NCI-H1436 treated with DMSO at 0.1 percent for 48 hours (cell line): ENCODE results near the gene SPRR2A.
"Not testable (repeated sequence)": the region's sequence is repeated elsewhere in the genome, so short reads cannot be mapped to it uniquely, and the experiment has no call there.

Source experiments
- DNase-seq: peaks from one replicate; lab custom pipeline; 2025; lab: John Stamatoyannopoulos, UW

The SPRR2A gene

GRCh38 chr1:153057375-153057774 is at the start of gene SPRR2A:
SPRR2A (minus strand) TSS chr1:153057512; CDS start chr1:153056735, 777 bp downstream.
- no peak for DNase-seq

- no peak for DNase-seq
Observed at GRCh38 chr1:153100245-153100644, 42.9 kb upstream of the SPRR2A start.

- DNase-seq = no peak
Observed at GRCh38 chr1:153099461-153100045, 42.2 kb upstream of the SPRR2A start.

- DNase-seq = no peak
Observed at GRCh38 chr1:153095764-153096163, 38.5 kb upstream of the SPRR2A start.

GRCh38 chr1:153094426-153094825 is 37.1 kb upstream of the SPRR2A start, which contains the start of gene SPRR2E:
SPRR2E (minus strand) TSS chr1:153094526; CDS start chr1:153093751, 775 bp downstream.
- DNase-seq = no peak

DNA sequence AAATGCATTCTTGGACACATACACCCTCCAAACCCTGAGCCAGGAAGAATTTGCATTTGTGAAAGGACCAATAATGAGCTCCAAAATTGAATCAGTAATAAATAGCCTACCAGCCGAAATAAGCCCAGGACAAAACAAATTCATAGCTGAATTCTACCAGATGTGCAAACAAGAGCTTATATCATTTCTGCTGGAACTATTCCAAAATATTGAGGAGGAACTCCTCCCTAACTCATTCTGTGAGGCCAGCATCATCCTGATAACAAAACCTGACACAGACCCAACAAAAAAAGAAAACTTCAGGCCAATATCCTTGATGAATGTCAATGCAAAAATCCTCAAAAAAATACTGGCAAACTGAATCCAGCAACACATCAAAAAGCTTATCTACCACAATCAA is 30.3 kb upstream of the SPRR2A start:
- no peak for DNase-seq

GRCh38 chr1:153081736-153082135 is 24.4 kb upstream of the SPRR2A start:
- no peak for DNase-seq

GRCh38 chr1:153072806-153073726 is 15.8 kb upstream of the SPRR2A start:
- no peak for DNase-seq

DNA sequence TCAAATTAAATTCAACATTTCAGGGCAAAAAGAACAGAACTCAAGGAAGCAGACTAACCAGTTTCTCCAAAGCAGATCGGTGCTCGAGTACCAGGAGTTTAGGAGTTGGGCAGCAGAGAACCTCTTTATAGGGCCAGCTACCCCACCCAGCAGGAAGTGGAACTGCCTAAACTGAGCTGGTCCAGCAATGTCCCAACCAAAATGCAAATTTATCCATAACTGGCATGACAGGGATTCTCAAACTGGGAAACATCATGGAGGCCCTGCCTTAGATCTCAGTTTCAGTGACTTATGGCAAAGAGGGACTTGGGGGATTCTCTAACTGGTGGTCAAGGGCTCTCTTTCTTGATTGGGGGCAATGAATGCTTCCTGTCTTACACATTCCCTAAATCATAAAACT is 14.2 kb upstream of the SPRR2A start, which contains the start of gene SPRR2B:
TSS of gene SPRR2B (minus strand) at position 101 of the 400 bp plus-strand sequence. CDS start 772 bp downstream, outside the sequence.
- no peak for DNase-seq

- DNase-seq = no peak
Observed at GRCh38 chr1:153070243-153070642, 12.9 kb upstream of the SPRR2A start.

DNA sequence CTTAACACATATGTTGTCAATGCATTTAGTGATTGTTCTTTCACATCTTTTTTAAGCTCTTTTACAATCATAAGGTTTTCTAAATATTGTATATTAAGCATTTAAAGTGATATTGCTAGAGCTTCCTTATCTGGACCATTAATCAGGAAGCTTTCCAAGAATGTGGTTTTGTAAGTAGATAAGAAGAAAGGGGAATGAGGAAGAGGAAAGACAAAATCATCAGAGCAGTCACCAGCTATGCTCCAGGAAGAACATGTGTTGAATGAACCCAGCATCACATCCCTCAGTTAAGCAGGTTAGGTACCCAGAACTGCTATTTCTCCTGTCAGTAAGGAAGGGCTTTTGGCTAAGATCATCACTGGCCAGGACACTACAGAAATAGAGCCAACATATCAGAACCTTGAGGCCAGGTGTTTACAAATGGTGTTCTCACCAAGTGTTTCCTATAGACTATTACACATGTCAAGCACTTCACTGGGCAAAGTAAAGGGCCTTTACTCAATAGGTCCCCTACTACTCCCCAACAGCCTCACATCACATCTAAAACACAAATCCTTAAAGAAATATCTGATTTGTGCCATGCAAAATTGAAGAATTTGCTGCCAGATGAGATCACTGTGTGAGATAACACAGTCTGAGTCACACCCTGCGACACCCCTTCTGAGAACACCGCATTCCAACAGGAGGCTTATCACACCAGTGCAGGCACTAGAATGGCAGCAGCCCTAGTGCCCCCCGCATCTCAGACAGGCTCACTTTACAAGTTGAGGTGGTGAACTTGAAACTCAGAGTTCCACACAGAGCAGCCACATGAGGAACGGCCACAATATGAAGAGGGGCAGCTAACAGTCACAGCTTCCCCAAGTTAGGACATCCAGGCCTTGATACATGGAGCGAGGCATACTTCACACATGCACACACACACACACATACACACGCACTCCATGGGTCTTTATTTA is 1.8 kb upstream of the SPRR2A start:
- no peak for DNase-seq

DNA sequence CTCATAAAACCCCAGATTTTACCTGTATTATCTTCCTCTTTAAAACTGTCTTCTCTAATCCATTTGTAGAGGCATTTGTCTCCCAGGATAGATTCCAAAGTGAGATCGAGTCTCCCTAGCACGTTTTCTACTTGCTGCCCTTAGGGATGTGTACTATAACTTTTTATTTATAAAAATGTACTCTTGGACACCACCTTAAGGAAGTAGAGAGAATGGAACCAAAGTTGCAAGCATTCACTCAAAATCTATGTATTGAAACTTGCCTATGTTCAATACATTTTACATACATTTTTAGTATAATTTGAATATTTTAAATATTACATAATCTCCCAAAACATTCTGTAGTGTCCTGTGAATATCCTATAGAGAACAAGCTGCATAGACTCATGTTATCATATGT is 842 bp upstream of the SPRR2A start:
- no peak for DNase-seq

DNA sequence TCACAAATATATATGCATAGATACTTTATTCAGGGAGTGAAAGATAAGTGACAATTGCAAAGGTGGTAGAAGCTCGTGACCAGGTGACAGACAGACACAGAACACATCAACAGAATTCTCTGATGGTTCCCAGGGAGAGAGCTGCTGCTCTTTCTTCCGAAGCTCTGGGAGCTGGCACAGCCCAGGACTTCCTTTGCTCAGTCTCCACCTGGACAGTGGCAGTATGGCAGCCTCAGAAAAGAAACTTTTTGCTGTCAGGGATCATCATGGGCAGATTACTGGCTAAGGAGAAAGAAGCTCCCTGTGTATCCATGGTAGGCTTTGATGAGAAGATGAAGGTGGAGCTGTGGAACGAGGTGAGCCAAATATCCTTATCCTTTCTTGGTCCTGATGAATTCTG is 1.2 kb downstream of the SPRR2A start:
- not testable (repeated sequence) for DNase-seq

DNA sequence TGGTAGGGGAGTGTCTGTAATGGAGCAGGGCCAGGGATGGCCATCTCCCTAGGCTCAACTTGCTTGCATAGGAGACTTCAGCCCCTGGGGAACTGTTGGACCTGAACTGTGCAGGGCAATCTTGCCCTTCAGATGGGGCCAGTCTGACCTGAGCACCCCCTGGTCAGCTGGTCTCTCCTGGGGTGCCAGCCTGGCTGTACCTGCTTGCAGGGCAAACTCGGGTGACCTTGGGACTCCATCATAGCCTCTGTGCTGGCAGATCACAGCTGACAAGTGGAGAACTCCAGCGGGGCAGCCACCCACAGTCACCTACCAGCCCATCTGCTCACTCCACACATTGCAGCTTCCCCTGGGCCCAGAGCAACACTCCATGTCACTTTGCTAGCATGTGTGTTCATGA is 8.1 kb downstream of the SPRR2A start:
- DNase-seq = no peak

DNA sequence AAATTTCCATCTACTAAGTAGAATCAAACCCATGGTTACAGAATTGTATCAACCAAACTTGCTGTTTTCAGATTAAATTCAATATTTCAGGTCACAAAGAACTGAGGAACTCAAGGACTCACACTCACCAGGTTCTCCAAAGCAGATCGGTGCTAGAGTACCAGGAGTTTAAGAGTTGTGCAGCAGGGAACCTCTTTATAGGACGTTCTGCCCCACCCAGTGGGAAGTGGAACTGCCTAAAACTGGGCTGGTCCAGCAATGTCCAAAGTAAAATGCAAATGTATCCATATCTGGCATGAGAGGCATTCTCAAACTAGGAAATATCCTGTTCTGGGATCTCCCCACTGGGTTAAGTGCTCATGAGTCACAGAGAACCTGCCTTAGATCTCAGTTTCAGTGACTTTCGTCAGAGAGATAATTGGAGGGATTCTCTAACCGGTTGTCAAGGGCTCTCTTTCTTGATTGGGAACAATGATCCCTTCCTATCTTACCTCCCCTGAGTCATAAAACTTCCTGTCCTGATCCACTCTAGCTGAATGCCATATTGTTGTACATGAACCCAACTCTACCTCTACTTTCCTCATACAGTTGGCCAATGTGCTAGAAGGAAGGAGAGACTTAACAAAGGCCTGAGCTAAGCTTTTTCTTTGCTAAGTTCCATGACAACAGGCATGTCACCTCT is 16.2 kb downstream of the SPRR2A start, which contains the start of gene SPRR2D:
TSS of gene SPRR2D (minus strand) at position 171 of the 682 bp plus-strand sequence. CDS start 774 bp downstream, outside the sequence.
- DNase-seq = no peak

GRCh38 chr1:153035211-153035610 is 22.1 kb downstream of the SPRR2A start:
- DNase-seq = no peak

GRCh38 chr1:153032677-153033308 is 24.5 kb downstream of the SPRR2A start:
- no peak for DNase-seq

GRCh38 chr1:153032073-153032472 is 25.2 kb downstream of the SPRR2A start:
- DNase-seq = no peak

DNA sequence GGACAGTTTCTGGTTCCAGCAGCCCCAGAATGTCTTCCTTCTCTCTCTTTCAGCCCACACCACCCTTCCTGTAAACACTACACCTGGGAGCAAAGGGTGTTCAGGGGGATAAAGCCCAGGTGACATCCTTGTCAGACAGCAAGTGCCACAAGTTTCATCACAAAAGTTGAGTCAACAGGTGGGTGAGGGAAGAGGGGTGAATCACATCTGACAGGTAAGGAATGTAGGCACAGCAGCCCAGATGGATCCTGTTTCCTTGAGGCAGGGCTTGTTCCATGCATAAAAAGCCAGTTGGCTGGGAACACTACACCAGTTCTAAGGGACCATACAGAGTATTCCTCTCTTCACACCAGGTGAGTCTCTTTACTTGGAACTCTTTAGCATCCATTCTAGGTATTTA is 26.4 kb downstream of the SPRR2A start, which contains the start of gene SPRR1B:
TSS of gene SPRR1B (plus strand) at position 309 of the 400 bp plus-strand sequence. CDS start 1,143 bp downstream, outside the sequence.
- DNase-seq = no peak

- DNase-seq = no peak
Observed at GRCh38 chr1:153028766-153029165, 28.5 kb downstream of the SPRR2A start.

GRCh38 chr1:153025797-153026196 is 31.5 kb downstream of the SPRR2A start:
- DNase-seq = no peak
